Heart left ventricle (tissue), 16 donors: ENCODE data around the gene GCC1. TPM values are rescaled to one million over a fixed set of nuclear protein-coding genes. Genes with fewer than 3 reads are reported as not detected.
A peak's percentile ranks its signal among the peaks of the same experiment; 100 is the strongest.

Experiments used
- ATAC-seq, 4 donors: fragments of 200-7000 bp; cut with Tn5 transposase; one replicate each; pipeline ENCODE4 v1.9.1; 2020 to 2022; ENCODE audit warnings: moderate library complexity in 4 of 4, mild to moderate bottlenecking in 3 of 4, moderate number of reproducible peaks in 1 of 4
- DNase-seq, 5 donors: peaks; one replicate each; pipeline ENCODE4 v3.0.0-alpha.2; 2020
- H3K27ac ChIP-seq, 12 donors: fragments of 200-600 bp; sonication (generic) in 4 of 12; one replicate each; pipeline versions ENCODE4 v1.5.0 to v1.8.0; 2016 to 2022; ENCODE audit warnings: mild to moderate bottlenecking in 2 of 12
- H3K27me3 ChIP-seq, 9 donors: fragments of 200-600 bp; sonication (generic) in 2 of 9; one replicate each; pipeline versions ENCODE4 v1.5.1 to v1.8.0; 2016 to 2022; ENCODE audit warnings: mild to moderate bottlenecking in 3 of 9
- H3K36me3 ChIP-seq, 9 donors: fragments of 200-600 bp; sonication (generic) in 2 of 9; one replicate each; pipeline versions ENCODE4 v1.5.0 to v1.8.0; 2018 to 2022; ENCODE audit warnings: mild to moderate bottlenecking in 2 of 9
- H3K4me1 ChIP-seq, 12 donors: fragments of 200-600 bp; sonication (generic) in 4 of 12; one replicate each; pipeline versions ENCODE4 v1.5.0 to v1.8.0; 2016 to 2022; ENCODE audit warnings: mild to moderate bottlenecking in 3 of 12
- H3K4me3 ChIP-seq, 12 donors: fragments of 200-600 bp; sonication (generic) in 4 of 12; one replicate each; pipeline versions ENCODE4 v1.5.0 to v1.8.0; 2017 to 2022; ENCODE audit warnings: mild to moderate bottlenecking in 9 of 12, moderate library complexity in 4 of 12
- H3K9me3 ChIP-seq, 12 donors: fragments of 200-600 bp; sonication (generic) in 4 of 12; one replicate each; pipeline versions ENCODE4 v1.5.0 to v1.8.0; 2016 to 2022; ENCODE audit warnings: mild to moderate bottlenecking in 1 of 12
- CTCF ChIP-seq, 12 donors: fragments of 200-600 bp; sonication (generic) in 4 of 12; IDR thresholded peaks; one replicate each; pipeline versions ENCODE4 v1.5.0 to v1.8.0; 2018 to 2022; ENCODE audit warnings: antibody characterized with exemption in 12 of 12, mild to moderate bottlenecking in 5 of 12
- POLR2A ChIP-seq, 2 donors: fragments of 450-650 bp; IDR thresholded peaks; one replicate each; pipeline ENCODE4 v1.6.1; 2017; ENCODE audit warnings: antibody characterized with exemption in 2 of 2, mild to moderate bottlenecking in 2 of 2, moderate library complexity in 2 of 2
- WGBS, 4 donors: extraction: QIAGEN DNeasy Blood & Tissue Kit in 2 of 4; methylation state at CpG; one replicate each; pipeline versions ENCODE4 v1.1.5 to v1.1.7; 2013 to 2018; 5-methylcytosine and 5-hydroxymethylcytosine counted together
- intact Hi-C, 10 donors: fragments of 100-400 bp; cut with DNase I; formaldehyde crosslinking; loops; one replicate each; pipeline versions ENCODE4 v1.11.1 to v1.14.2; 2022
- polyA plus RNA-seq, 2 donors: library from polyadenylated mRNA; stranded (reverse); fragments of 200-250 nt; gene quantifications; one replicate each; pipeline ENCODE4 v1.2.3, GENCODE V29; 2013
- total RNA-seq, 9 donors: library from RNA; depleted of rRNA in 2 of 9; stranded (reverse); fragments of >200 nt in 2 of 9; fragmentation: NEBNext Ultra II Directional in 3 of 9; extraction: Animal tissue kit (Norgen Biotek cat#: 25700) in 3 of 9; gene quantifications; one replicate each; pipeline versions ENCODE4 v1.1.0 to v1.2.4, GENCODE V29; 2016 to 2023
- donor health status: ischemic (EF 13 %, LVEDD 7.1; RV severe dilation, severe dysfunction).
- donor health status: healthy with polysubstance abuse.
- donor health status: DM: no; HTN: yes; CAD: no.
- donor health status: DM: no; HTN: no; CAD: no.
- donor health status: ischemic (EF 25% LVEDD 6.9; RV normal size, moderate dysfunction).
- donor health status: ischemic (EF 25% LVEDD 5.7; RV mildly dilated, moderate dysfunction).
- donor health status: healthy.
- donor health status: DM: yes; HTN: yes; CAD: no.
- donor health status: ischemic (EF 35%, LVEDD 5.7; RV mildly dilated, moderate dysfunction).
- donor health status: nonischemic (EF 11% LVEDD 7.7; RV severe dilation, severe dysfunction).
- donor health status: DM: yes; HTN: yes; CAD: no.
- donor health status: PGD.
- donor health status: ischemic (EF 29% LVEDD 5.4; RV normal size, mild dysfunction).
- donor health status: nonischemic (EF 23%, LVEDD 6.1; RV moderate dilation, normal function).

GCC1 gene
- total and polyA plus RNA-seq, 11 donors, result 2.2 to 12.8 (median 8.0) TPM

GRCh38 chr7:127595737-127596136, 10.3 kb upstream of the GCC1 start:
- ATAC-seq, result no peak
- H3K4me3 ChIP-seq, result no peak overlapping the region
- peaks cover 0 to 20% (median 13%) of the 10 kb centered on the region in 9 donors for H3K36me3 ChIP-seq
- WGBS, 4 donors, result 89 to 94% (median 92%) methylated on average over 4 to 5 of the region's 5 CpGs
- no peaks in the 10 kb centered on the region for H3K27me3 ChIP-seq
- no peaks in the 10 kb centered on the region for H3K9me3 ChIP-seq
- no peak for DNase-seq
- intact Hi-C loops, result no loop called here
- TF ChIP-seq CTCF (IDR thresholded peaks at IDR 0.05), result no peak
- TF ChIP-seq POLR2A (IDR thresholded peaks at IDR 0.05), result no peak
- H3K27ac ChIP-seq, result no peak overlapping the region
- H3K4me1 ChIP-seq, result no peaks in the 10 kb centered on the region

- peaks cover 0 to 32% (median 23%) of the 10 kb centered on the region in 9 donors for H3K36me3 ChIP-seq
- no peaks in the 10 kb centered on the region for H3K9me3 ChIP-seq
- H3K27ac ChIP-seq, result no peak overlapping the region
- no peak for TF ChIP-seq CTCF (IDR thresholded peaks at IDR 0.05)
- no peak for TF ChIP-seq POLR2A (IDR thresholded peaks at IDR 0.05)
- no peaks in the 10 kb centered on the region for H3K27me3 ChIP-seq
- H3K4me3 ChIP-seq, result no peak overlapping the region
- no peak for DNase-seq
- WGBS, 4 donors, result 65 to 77% (median 71%) methylated on average over 1 of the region's 1 CpG
- peaks cover 0 to 8% (median 4%) of the 10 kb centered on the region in 12 donors for H3K4me1 ChIP-seq
- ATAC-seq, result peak in 1 of 4 donors; percentile 24
- intact Hi-C loops, result loop anchor here in 1 of 10 donors (5.0 kb wide), 1 partner anchor 53 kb away; no protein-coding TSS in a partner anchor
Observed at GRCh38 chr7:127594490-127594889, 9.1 kb upstream of the GCC1 start.

GRCh38 chr7:127592550-127592949, 7.2 kb upstream of the GCC1 start:
- Histone ChIP-seq H3K27me3 (no peaks in the 10 kb centered on the region), H3K9me3 (no peaks in the 10 kb centered on the region), H3K36me3 (peaks cover 0 to 33% (median 23%) of the 10 kb centered on the region in 9 donors), H3K4me3 (no peak overlapping the region), H3K4me1 (peaks cover 0 to 21% (median 13%) of the 10 kb centered on the region in 12 donors), H3K27ac (no peak overlapping the region)
- 81 to 83% (median 82%) methylated on average over 4 of the region's 4 CpGs for WGBS, 4 donors
- intact Hi-C loops, result loop anchor here in 1 of 10 donors (5.0 kb wide), 1 partner anchor 55 kb away; no protein-coding TSS in a partner anchor
- TF ChIP-seq CTCF (IDR thresholded peaks at IDR 0.05) (no peak), POLR2A (IDR thresholded peaks at IDR 0.05) (no peak)
- DNase-seq, result no peak
- no peak for ATAC-seq

- no peak overlapping the region for H3K27ac ChIP-seq
- ATAC-seq, result no peak
- no peak for TF ChIP-seq CTCF (IDR thresholded peaks at IDR 0.05)
- no peak for TF ChIP-seq POLR2A (IDR thresholded peaks at IDR 0.05)
- DNase-seq, result no peak
- intact Hi-C loops, result loop anchor here in 1 of 10 donors (5.0 kb wide), 1 partner anchor 56 kb away; no protein-coding TSS in a partner anchor
- H3K9me3 ChIP-seq, result no peaks in the 10 kb centered on the region
- H3K4me3 ChIP-seq, result no peak overlapping the region
- WGBS, 4 donors, result 89 to 92% (median 90%) methylated on average over 6 of the region's 6 CpGs
- H3K36me3 ChIP-seq, result peaks cover 0 to 33% (median 23%) of the 10 kb centered on the region in 9 donors
- H3K27me3 ChIP-seq, result no peaks in the 10 kb centered on the region
- peaks cover 0 to 25% (median 15%) of the 10 kb centered on the region in 12 donors for H3K4me1 ChIP-seq
Observed at GRCh38 chr7:127591591-127591990, 6.2 kb upstream of the GCC1 start.
